ENCODE data around the gene KLKB1.

KLKB1 gene

DNA sequence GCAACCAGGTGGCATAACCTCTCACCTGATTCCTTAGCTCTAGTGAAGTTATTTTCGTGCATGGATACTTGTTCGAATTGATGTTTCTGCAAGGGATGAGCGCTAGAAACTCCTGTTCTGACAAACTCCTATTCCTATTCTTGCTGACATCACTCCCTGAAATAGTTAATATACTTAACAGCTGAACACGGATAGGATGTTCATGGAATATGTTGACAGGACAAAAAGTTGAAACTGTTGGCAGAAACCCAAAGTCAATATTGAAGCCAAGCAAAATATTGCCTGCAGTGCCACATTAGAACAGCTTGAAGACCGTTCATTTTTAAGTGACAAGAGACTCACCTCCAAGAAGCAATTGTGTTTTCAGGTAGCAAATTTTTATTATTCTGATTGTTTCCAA is at the start of gene KLKB1:
TSS of gene KLKB1 (plus strand) at position 287 of the 400 bp plus-strand sequence. CDS start 689 bp downstream, outside the sequence.
- Histone ChIP-seq H3K27ac (no peak within 1 kb of the TSS), H3K27me3 (no peaks in the 10 kb centered on the region), H3K4me1 (ENCODE audit: control insufficient read depth in 1 of 2, insufficient read depth in 1 of 2, low read depth in 1 of 2, low read length in 1 of 2) (no peaks in the 10 kb centered on the region), H3K36me3 (no peaks in the 10 kb centered on the region), H3K4me3 (ENCODE audit: low read depth in 1 of 2, low read length in 1 of 2) (no peak within 1 kb of the TSS), H3K9me3 (no peaks in the 10 kb centered on the region)
- TF ChIP-seq, protein P1, sequence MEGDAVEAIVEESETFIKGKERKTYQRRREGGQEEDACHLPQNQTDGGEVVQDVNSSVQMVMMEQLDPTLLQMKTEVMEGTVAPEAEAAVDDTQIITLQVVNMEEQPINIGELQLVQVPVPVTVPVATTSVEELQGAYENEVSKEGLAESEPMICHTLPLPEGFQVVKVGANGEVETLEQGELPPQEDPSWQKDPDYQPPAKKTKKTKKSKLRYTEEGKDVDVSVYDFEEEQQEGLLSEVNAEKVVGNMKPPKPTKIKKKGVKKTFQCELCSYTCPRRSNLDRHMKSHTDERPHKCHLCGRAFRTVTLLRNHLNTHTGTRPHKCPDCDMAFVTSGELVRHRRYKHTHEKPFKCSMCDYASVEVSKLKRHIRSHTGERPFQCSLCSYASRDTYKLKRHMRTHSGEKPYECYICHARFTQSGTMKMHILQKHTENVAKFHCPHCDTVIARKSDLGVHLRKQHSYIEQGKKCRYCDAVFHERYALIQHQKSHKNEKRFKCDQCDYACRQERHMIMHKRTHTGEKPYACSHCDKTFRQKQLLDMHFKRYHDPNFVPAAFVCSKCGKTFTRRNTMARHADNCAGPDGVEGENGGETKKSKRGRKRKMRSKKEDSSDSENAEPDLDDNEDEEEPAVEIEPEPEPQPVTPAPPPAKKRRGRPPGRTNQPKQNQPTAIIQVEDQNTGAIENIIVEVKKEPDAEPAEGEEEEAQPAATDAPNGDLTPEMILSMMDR (IDR thresholded peaks at IDR 0.05): no peak

DNA sequence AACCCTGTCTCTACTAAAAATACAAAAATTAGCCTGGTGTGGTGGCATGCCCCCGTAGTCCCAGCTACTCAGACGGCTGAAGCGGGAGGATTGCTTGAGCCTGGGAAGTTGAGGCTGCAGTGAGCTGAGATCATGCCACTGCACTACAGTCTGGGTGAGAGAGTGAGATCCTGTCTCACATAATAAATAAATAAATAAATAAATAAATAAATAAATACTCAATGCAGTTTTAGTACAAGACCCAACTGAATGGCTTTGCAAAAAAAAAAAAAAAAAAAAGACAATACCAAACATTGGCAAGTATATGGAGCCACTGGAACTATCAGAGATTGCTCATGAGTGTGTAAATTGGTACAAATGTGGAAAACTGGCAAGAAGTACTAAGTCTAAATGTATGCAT is 39.2 kb upstream of the KLKB1 start:
- H3K27me3 ChIP-seq: peaks cover 49% of the 10 kb centered on the region
- H3K36me3 ChIP-seq: no peaks in the 10 kb centered on the region
- H3K4me3 ChIP-seq (ENCODE audit: low read depth in 1 of 2, low read length in 1 of 2): no peak overlapping the region
- H3K27ac ChIP-seq: no peak overlapping the region
- TF ChIP-seq, protein P1 (IDR thresholded peaks at IDR 0.05): no peak
- no peaks in the 10 kb centered on the region for H3K9me3 ChIP-seq
- H3K4me1 ChIP-seq (ENCODE audit: control insufficient read depth in 1 of 2, insufficient read depth in 1 of 2, low read depth in 1 of 2, low read length in 1 of 2): peaks cover 6 to 9% of the 10 kb centered on the region in 2 experiments

DNA sequence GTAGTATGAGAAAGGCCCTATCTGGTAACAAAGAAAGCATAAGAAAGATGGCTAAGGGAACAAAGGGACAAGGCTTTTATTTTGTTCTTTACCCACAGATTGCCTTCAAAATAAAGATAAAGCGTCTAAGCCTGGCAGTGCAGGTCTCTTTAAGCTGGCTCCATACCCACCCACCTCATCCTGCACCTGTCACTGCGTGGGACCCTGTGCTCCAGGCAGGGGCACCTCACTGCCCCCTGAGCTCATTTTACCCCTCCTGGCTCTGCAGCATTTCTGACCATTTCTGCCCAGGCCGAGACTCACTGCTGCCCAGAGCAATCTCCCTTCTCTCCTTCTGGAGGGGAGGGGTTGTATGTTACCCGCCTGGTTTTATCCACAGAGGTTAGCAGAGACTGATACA is 37.7 kb upstream of the KLKB1 start:
- Histone ChIP-seq H3K9me3 (no peaks in the 10 kb centered on the region), H3K27me3 (peaks cover 61% of the 10 kb centered on the region), H3K36me3 (no peaks in the 10 kb centered on the region), H3K27ac (no peak overlapping the region), H3K4me3 (ENCODE audit: low read depth in 1 of 2, low read length in 1 of 2) (no peak overlapping the region), H3K4me1 (ENCODE audit: control insufficient read depth in 1 of 2, insufficient read depth in 1 of 2, low read depth in 1 of 2, low read length in 1 of 2) (peaks cover 6 to 9% of the 10 kb centered on the region in 2 experiments)
- TF ChIP-seq, protein P1 (IDR thresholded peaks at IDR 0.05): no peak

DNA sequence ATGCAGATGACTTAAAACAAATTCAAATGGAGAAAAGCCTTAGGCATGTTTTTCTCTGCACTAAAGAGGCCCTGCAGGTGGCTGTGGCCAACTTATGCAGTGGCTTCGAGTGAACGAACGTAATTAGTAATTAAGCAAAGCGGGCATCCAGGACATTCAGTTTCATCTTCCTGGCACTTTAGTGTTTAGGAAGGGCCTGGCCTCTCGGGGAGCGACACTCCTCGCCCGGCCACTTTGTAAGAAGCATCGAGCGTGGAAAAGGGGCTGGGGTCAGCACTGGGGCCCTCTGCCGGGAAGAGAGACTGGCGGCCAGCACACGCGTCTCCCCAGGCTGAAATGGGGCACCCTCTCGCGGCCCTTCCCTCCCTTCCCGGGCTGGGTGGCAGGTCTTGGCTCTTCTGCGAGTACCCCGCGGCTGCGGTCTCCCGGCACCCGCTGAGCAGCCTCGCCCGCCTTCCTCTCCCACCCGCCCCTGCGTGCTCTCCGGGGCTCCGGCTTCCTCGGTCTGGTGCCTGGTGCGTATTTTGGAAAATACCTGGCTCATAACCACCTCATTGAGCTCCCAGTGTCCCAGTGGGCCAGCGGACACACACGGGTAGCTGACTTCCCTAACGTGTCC is 36.6 kb upstream of the KLKB1 start:
- Histone ChIP-seq H3K4me1 (ENCODE audit: control insufficient read depth in 1 of 2, insufficient read depth in 1 of 2, low read depth in 1 of 2, low read length in 1 of 2) (peaks cover 6 to 9% of the 10 kb centered on the region in 2 experiments), H3K27me3 (peaks cover 61% of the 10 kb centered on the region), H3K9me3 (no peaks in the 10 kb centered on the region), H3K36me3 (no peaks in the 10 kb centered on the region), H3K27ac (no peak overlapping the region), H3K4me3 (ENCODE audit: low read depth in 1 of 2, low read length in 1 of 2) (peak overlapping the region; percentile 53 to 57)
- TF ChIP-seq, protein P1 (IDR thresholded peaks at IDR 0.05): no peak

DNA sequence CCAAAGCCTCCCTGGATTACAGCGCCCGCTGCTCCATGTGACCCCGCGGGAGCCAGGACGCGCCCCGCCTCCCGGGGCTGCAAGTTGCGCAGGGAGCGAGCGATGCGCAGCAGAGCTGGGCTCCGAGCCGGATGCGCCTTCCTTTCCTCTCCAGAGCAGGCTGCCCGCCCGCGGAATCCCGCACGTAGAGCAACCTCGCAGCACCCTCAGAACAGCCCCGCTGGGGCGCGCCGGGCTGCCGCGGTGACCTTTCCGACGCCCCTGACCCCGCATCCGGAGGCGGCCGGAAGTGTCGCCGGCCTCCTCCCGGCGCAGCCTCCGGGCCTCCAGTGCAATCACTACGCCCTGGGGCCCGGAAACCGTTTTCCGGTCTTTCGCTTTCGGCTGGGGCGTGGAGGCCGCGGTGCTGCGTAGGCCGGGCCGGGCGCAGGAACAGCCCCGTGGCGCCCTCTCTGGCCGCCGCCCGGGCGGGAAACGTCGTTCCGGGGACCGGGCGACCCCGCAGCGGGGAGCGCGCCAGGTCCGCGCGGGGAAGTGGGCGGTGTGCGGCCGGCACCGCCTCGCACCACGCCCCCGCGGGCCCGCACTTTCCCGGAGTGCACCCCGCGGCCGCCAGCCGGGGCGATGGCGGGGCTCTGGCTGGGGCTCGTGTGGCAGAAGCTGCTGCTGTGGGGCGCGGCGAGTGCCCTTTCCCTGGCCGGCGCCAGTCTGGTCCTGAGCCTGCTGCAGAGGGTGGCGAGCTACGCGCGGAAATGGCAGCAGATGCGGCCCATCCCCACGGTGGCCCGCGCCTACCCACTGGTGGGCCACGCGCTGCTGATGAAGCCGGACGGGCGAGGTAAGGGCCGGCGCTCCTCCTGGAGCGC is 35.9 kb upstream of the KLKB1 start, which contains the start of gene CYP4V2:
TSS of gene CYP4V2 (plus strand) at position 368 of the 866 bp plus-strand sequence. CDS start at position 625, 257 bp downstream.
- Histone ChIP-seq H3K9me3 (no peaks in the 10 kb centered on the region), H3K4me1 (ENCODE audit: control insufficient read depth in 1 of 2, insufficient read depth in 1 of 2, low read depth in 1 of 2, low read length in 1 of 2) (peaks cover 6 to 9% of the 10 kb centered on the region in 2 experiments), H3K27ac (no peak within 1 kb of the TSS), H3K27me3 (peaks cover 61% of the 10 kb centered on the region), H3K4me3 (ENCODE audit: low read depth in 1 of 2, low read length in 1 of 2) (peak within 1 kb of the TSS; percentile 53 to 57), H3K36me3 (no peaks in the 10 kb centered on the region)
- TF ChIP-seq, protein P1 (IDR thresholded peaks at IDR 0.05): no peak

Data from neutrophil (primary cell).